GM12864 (cell line): ENCODE data around the gene MINK1.

Experiments
- DNase-seq: peaks from one replicate; pipeline ENCODE4 v3.0.0-alpha.2; 2011; ENCODE audit warnings: low read depth
- H3K4me3 ChIP-seq: 2 replicates; pipeline ENCODE4 v1.5.1; 2011; ENCODE audit warnings: mild to moderate bottlenecking, low read depth, low read length, control low read depth
- TF ChIP-seq, protein P1 (sequence below): IDR thresholded peaks from 2 replicates; pipeline ENCODE4 v1.5.1; 2011; ENCODE audit warnings: low read depth, mild to moderate bottlenecking, moderate library complexity, low read length, control low read depth, inconsistent platforms; ENCODE audit errors: missing control alignments

MINK1 gene

GRCh38 chr17:4833941-4834680, 971 bp downstream of the MINK1 start:
- peak overlapping the region; percentile 83 for H3K4me3 ChIP-seq
- DNase-seq: no peak
- TF ChIP-seq, protein P1, sequence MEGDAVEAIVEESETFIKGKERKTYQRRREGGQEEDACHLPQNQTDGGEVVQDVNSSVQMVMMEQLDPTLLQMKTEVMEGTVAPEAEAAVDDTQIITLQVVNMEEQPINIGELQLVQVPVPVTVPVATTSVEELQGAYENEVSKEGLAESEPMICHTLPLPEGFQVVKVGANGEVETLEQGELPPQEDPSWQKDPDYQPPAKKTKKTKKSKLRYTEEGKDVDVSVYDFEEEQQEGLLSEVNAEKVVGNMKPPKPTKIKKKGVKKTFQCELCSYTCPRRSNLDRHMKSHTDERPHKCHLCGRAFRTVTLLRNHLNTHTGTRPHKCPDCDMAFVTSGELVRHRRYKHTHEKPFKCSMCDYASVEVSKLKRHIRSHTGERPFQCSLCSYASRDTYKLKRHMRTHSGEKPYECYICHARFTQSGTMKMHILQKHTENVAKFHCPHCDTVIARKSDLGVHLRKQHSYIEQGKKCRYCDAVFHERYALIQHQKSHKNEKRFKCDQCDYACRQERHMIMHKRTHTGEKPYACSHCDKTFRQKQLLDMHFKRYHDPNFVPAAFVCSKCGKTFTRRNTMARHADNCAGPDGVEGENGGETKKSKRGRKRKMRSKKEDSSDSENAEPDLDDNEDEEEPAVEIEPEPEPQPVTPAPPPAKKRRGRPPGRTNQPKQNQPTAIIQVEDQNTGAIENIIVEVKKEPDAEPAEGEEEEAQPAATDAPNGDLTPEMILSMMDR: no peak

GRCh38 chr17:4834681-4835020, 1.5 kb downstream of the MINK1 start:
- TF ChIP-seq, protein P1: no peak
- DNase-seq: no peak
- peak overlapping the region; percentile 83; the same call in 1 of the 2 replicates for H3K4me3 ChIP-seq

GRCh38 chr17:4836221-4836620, 3.1 kb downstream of the MINK1 start:
- DNase-seq: no peak
- TF ChIP-seq, protein P1: no peak
- H3K4me3 ChIP-seq: no peak overlapping the region

GRCh38 chr17:4837471-4838308, 4.5 kb downstream of the MINK1 start:
- no peak overlapping the region for H3K4me3 ChIP-seq
- TF ChIP-seq, protein P1: no peak
- no peak for DNase-seq

DNA sequence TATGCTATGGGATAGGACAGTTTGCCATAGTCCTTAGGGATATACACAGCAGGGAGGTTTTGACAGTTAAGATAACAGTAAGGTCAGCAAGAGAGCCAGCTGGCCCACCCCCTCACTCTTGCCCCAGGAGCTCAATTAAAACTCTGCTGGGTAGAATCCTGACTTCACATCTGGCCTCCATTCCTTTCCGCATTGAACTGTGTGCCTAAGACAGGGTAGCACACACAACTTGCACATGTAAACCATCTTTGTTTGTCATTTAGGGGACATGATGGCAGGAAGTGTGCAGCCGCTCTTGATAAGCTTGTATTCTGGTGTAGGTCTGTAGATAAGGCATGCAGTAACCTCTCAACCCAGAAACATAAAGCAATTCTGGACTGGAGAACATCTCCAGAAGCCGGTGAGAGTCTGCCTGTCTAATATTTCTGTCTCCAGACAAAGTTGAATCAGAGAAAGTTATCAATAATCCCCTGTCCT, 5.2 kb downstream of the MINK1 start:
- DNase-seq: no peak
- no peak overlapping the region for H3K4me3 ChIP-seq
- TF ChIP-seq, protein P1: no peak

DNA sequence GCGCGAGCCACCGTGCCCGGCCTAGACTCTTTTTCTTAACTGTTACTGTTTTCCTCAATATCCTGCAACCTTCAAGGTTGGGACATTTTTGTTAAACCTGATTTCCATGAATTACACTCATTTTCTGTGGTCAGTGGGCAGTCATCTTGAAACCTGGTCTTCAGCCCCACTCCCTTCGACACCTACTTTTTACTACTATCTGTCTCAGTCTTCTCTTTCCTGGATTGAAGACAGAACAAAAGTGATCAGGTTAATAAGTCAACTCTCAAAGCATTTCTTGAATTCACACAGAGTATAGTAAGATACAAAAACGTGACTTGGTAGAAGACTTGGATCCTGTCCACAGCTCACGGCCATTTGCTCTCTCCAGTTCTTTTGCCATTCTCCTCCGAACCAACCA, 6.1 kb downstream of the MINK1 start:
- no peak for DNase-seq
- TF ChIP-seq, protein P1: no peak

More for the DNA sequence above, 6.1 kb downstream of the MINK1 start:
- no peak overlapping the region for H3K4me3 ChIP-seq
